CD14-positive monocyte (primary cell): Measurements from ENCODE around the gene PAQR7. TPM values are rescaled to one million over a fixed set of nuclear protein-coding genes. Genes with fewer than 3 reads are reported as not detected.

Source experiments
- DNase-seq, 3 donors: peaks; one replicate each; pipeline ENCODE4 v3.0.0-alpha.2; 2011 to 2022
- H2AFZ ChIP-seq: 2 replicates; pipeline ENCODE4 v1.6.0; 2012; ENCODE audit warnings: mild to moderate bottlenecking, low read depth, low read length, inconsistent platforms; ENCODE audit not compliant: insufficient read depth, poor library complexity, severe bottlenecking
- H3K27ac ChIP-seq, 2 donors: 1 replicate in 1 of 2; 2 replicates in 1 of 2; pipeline ENCODE4 v1.5.1; 2012 to 2013; ENCODE audit warnings: low read length in 2 of 2, control low read depth in 1 of 2, inconsistent platforms in 1 of 2, low read depth in 1 of 2, mild to moderate bottlenecking in 1 of 2
- H3K27me3 ChIP-seq, 2 donors: one replicate each; pipeline versions ENCODE4 v1.6.0 to v1.6.1; 2011 to 2013; ENCODE audit warnings: low read length in 2 of 2; ENCODE audit not compliant: control insufficient read depth in 2 of 2, insufficient read depth in 2 of 2
- H3K36me3 ChIP-seq, 2 donors: replicated peaks in 1 of 2; 1 replicate in 1 of 2; 2 replicates in 1 of 2; pipeline versions ENCODE4 v1.5.1 to v1.6.1; 2012 to 2013; ENCODE audit warnings: low read length in 2 of 2, control low read depth in 1 of 2, inconsistent platforms in 1 of 2, mild to moderate bottlenecking in 1 of 2; ENCODE audit not compliant: insufficient read depth in 2 of 2, control insufficient read depth in 1 of 2
- H3K4me1 ChIP-seq, 2 donors: 1 replicate in 1 of 2; 2 replicates in 1 of 2; pipeline versions ENCODE4 v1.5.1 to v1.6.1; 2012 to 2013; ENCODE audit warnings: low read length in 2 of 2, control low read depth in 1 of 2, inconsistent platforms in 1 of 2, mild to moderate bottlenecking in 1 of 2, moderate library complexity in 1 of 2; ENCODE audit not compliant: insufficient read depth in 2 of 2, control insufficient read depth in 1 of 2
- H3K4me2 ChIP-seq: replicated peaks from 2 replicates; pipeline ENCODE3; 2012; ENCODE audit warnings: low read length, moderate library complexity, mild to moderate bottlenecking; ENCODE audit not compliant: poor library complexity, severe bottlenecking; ENCODE audit errors: extremely low read depth
- H3K4me3 ChIP-seq, 3 experiments: fragments of 200-600 bp in 1 of 3; sonication (generic) in 1 of 3; replicated peaks in 1 of 3; 1 replicate in 2 of 3; 2 replicates in 1 of 3; pipeline ENCODE4 v1.5.1; 2011 to 2013; ENCODE audit warnings: low read length in 3 of 3, mild to moderate bottlenecking in 3 of 3, control low read depth in 2 of 3, low read depth in 2 of 3, inconsistent platforms in 1 of 3, moderate library complexity in 1 of 3
- H3K79me2 ChIP-seq: 2 replicates; pipeline ENCODE4 v1.6.0; 2012; ENCODE audit warnings: mild to moderate bottlenecking, control low read depth, inconsistent platforms, low read length, moderate library complexity; ENCODE audit not compliant: insufficient read depth
- H3K9ac ChIP-seq: 2 replicates; pipeline ENCODE4 v1.6.0; 2017; ENCODE audit warnings: low read length, mild to moderate bottlenecking; ENCODE audit not compliant: insufficient read depth, poor library complexity, severe bottlenecking
- H3K9me3 ChIP-seq, 2 donors: replicated peaks in 1 of 2; 1 replicate in 1 of 2; 2 replicates in 1 of 2; pipeline versions ENCODE4 v1.5.1 to v1.6.1; 2012 to 2013; ENCODE audit warnings: low read length in 2 of 2, control low read depth in 1 of 2; ENCODE audit not compliant: control insufficient read depth in 1 of 2, insufficient read depth in 1 of 2
- H4K20me1 ChIP-seq: 2 replicates; pipeline ENCODE4 v1.6.0; 2012; ENCODE audit warnings: mild to moderate bottlenecking, low read length, control low read depth, moderate library complexity; ENCODE audit not compliant: insufficient read depth
- H3K27ac Mint-ChIP-seq, 7 donors: one replicate each; pipeline ENCODE4 v1.8.0; 2020; ENCODE audit warnings: mild to moderate bottlenecking in 7 of 7, mixed read lengths in 7 of 7, moderate library complexity in 6 of 7, inconsistent platforms in 2 of 7
- H3K27me3 Mint-ChIP-seq, 3 donors: one replicate each; pipeline ENCODE4 v1.8.0; 2021 to 2022; ENCODE audit warnings: low read depth in 3 of 3, mild to moderate bottlenecking in 3 of 3, mixed read lengths in 3 of 3, moderate library complexity in 3 of 3, inconsistent platforms in 1 of 3
- H3K36me3 Mint-ChIP-seq, 2 donors: one replicate each; pipeline ENCODE4 v1.8.0; 2020; ENCODE audit warnings: mixed read lengths in 2 of 2, inconsistent platforms in 1 of 2, mild to moderate bottlenecking in 1 of 2
- H3K4me1 Mint-ChIP-seq: one replicate; pipeline ENCODE4 v1.8.0; 2020; ENCODE audit warnings: mild to moderate bottlenecking, mixed read lengths
- H3K4me3 Mint-ChIP-seq, 2 donors: one replicate each; pipeline ENCODE4 v1.8.0; 2020; ENCODE audit warnings: mild to moderate bottlenecking in 2 of 2, mixed read lengths in 2 of 2, moderate library complexity in 1 of 2
- H3K9me3 Mint-ChIP-seq, 7 donors: one replicate each; pipeline ENCODE4 v1.8.0; 2020 to 2022; ENCODE audit warnings: mixed read lengths in 7 of 7, mild to moderate bottlenecking in 6 of 7, moderate library complexity in 6 of 7, inconsistent platforms in 2 of 7
- WGBS: methylation state at CpG from one replicate; pipeline ENCODE4 v1.1.5; 2013; ENCODE audit warnings: missing lambda C conversion rate; ENCODE audit not compliant: insufficient coverage; 5-methylcytosine and 5-hydroxymethylcytosine counted together
- intact Hi-C, 2 donors: fragments of 100-400 bp; cut with micrococcal nuclease; formaldehyde crosslinking; loops; one replicate each; pipeline versions ENCODE4 v1.15.0 to v1.15.1; 2023
- polyA plus RNA-seq, 3 donors: library from polyadenylated mRNA; depleted of rRNA in 1 of 3; unstranded in 2 of 3; stranded (reverse) in 1 of 3; fragments of 300-500 nt in 2 of 3; fragments of >200 nt in 1 of 3; fragmentation: Illumina TruSeq in 2 of 3; gene quantifications; 1 replicate in 2 of 3; 2 replicates in 1 of 3; pipeline ENCODE4 v1.2.3, GENCODE V29; 2012 to 2021
- TF ChIP-seq, protein P1 (sequence below): fragments of 200-600 bp; IDR thresholded peaks from one replicate; pipeline ENCODE4 v1.8.0; 2022; ENCODE audit warnings: antibody characterized with exemption, mild to moderate bottlenecking

The PAQR7 gene
- polyA plus RNA-seq, 3 donors = 0.92 to 13.3 (median 1.0) TPM

DNA sequence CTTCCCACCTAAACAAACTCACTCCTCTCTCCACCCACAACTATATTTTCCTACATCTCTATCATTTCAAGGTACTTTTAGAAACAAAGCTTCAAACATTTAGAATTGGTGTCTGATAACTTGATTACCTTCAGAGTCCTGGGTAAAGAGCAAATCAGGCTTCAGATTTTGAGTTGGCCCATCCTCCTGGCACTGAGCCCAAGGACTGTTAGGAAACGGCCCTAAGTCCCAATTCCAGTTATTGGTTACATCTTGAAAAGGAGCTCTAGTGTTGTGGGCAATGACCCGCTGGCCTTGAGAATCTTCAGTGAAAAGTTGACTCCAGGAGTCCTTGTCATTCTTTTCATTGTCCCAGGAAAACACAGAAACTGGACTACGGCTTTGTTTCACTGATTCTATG lies 40.6 kb downstream of the PAQR7 start:
- peaks cover 11% of the 10 kb centered on the region for H3K4me1 Mint-ChIP-seq
- H3K27me3 Mint-ChIP-seq = no peaks in the 10 kb centered on the region
- H3K4me3 Mint-ChIP-seq = no peak overlapping the region
- no peak overlapping the region for H2AFZ ChIP-seq
- H3K27me3 ChIP-seq = no peaks in the 10 kb centered on the region
- peaks cover 63 to 64% of the 10 kb centered on the region in 2 donors for H3K36me3 Mint-ChIP-seq
- peaks cover 0 to under 1% (median 0%) of the 10 kb centered on the region in 7 donors for H3K9me3 Mint-ChIP-seq
- H4K20me1 ChIP-seq = peaks cover 5% of the 10 kb centered on the region
- 73% methylated on average over 2 of the region's 3 CpGs for WGBS
- no peak overlapping the region for H3K9ac ChIP-seq
- H3K9me3 ChIP-seq = no peaks in the 10 kb centered on the region
- peaks cover 9% of the 10 kb centered on the region for H3K79me2 ChIP-seq
- H3K27ac ChIP-seq = no peak overlapping the region
- H3K4me3 ChIP-seq = no peak overlapping the region
- no peak overlapping the region for H3K4me2 ChIP-seq
- peaks cover 0 to 8% of the 10 kb centered on the region in 2 donors for H3K4me1 ChIP-seq
- H3K27ac Mint-ChIP-seq = peak overlapping the region in 2 of 7 donors; percentile 9 to 38
- TF ChIP-seq, protein P1, sequence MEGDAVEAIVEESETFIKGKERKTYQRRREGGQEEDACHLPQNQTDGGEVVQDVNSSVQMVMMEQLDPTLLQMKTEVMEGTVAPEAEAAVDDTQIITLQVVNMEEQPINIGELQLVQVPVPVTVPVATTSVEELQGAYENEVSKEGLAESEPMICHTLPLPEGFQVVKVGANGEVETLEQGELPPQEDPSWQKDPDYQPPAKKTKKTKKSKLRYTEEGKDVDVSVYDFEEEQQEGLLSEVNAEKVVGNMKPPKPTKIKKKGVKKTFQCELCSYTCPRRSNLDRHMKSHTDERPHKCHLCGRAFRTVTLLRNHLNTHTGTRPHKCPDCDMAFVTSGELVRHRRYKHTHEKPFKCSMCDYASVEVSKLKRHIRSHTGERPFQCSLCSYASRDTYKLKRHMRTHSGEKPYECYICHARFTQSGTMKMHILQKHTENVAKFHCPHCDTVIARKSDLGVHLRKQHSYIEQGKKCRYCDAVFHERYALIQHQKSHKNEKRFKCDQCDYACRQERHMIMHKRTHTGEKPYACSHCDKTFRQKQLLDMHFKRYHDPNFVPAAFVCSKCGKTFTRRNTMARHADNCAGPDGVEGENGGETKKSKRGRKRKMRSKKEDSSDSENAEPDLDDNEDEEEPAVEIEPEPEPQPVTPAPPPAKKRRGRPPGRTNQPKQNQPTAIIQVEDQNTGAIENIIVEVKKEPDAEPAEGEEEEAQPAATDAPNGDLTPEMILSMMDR = no peak
- no peak for DNase-seq
- H3K36me3 ChIP-seq = peaks cover 55 to 73% of the 10 kb centered on the region in 2 donors
- intact Hi-C loops = no loop called here

DNA sequence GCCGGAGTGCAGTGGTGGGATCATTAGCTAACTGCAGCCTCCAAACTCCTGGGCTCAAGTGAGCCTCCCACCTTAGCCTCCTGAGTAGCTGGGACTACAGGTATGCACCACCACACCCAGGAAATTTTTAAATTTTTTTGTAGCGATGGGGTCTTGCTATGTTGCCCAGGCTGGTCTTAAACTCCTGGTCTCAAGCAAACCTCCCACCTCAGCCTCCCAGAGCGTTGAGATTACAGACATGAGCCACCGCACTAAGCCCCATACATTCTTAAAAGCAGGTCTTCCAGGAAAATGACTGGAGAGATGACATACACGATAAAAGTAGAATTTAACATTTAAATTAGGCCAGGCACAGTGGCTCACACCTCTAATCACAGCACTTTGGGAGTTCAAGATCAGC lies 42.4 kb downstream of the PAQR7 start:
- Histone ChIP-seq H4K20me1 (peaks cover 5% of the 10 kb centered on the region), H3K9me3 (no peaks in the 10 kb centered on the region), H3K27me3 (no peaks in the 10 kb centered on the region), H3K36me3 (peaks cover 72 to 90% of the 10 kb centered on the region in 2 donors), H3K9ac (no peak overlapping the region), H3K4me2 (no peak overlapping the region), H3K4me1 (peaks cover 0 to 8% of the 10 kb centered on the region in 2 donors), H3K4me3 (no peak overlapping the region), H3K79me2 (peaks cover 9% of the 10 kb centered on the region), H2AFZ (no peak overlapping the region), H3K27ac (no peak overlapping the region)
- 100% methylated on average over 3 of the region's 5 CpGs for WGBS
- Mint-ChIP-seq H3K27ac (peak overlapping the region in 1 of 7 donors; percentile 68), H3K27me3 (no peaks in the 10 kb centered on the region), H3K4me3 (no peak overlapping the region), H3K9me3 (no peaks in the 10 kb centered on the region), H3K4me1 (peaks cover 11% of the 10 kb centered on the region), H3K36me3 (peaks cover 76 to 77% of the 10 kb centered on the region in 2 donors)
- DNase-seq = no peak
- intact Hi-C loops = no loop called here
- TF ChIP-seq, protein P1 = no peak
